ENCODE measurements around the gene NCS1.

NCS1 gene

DNA sequence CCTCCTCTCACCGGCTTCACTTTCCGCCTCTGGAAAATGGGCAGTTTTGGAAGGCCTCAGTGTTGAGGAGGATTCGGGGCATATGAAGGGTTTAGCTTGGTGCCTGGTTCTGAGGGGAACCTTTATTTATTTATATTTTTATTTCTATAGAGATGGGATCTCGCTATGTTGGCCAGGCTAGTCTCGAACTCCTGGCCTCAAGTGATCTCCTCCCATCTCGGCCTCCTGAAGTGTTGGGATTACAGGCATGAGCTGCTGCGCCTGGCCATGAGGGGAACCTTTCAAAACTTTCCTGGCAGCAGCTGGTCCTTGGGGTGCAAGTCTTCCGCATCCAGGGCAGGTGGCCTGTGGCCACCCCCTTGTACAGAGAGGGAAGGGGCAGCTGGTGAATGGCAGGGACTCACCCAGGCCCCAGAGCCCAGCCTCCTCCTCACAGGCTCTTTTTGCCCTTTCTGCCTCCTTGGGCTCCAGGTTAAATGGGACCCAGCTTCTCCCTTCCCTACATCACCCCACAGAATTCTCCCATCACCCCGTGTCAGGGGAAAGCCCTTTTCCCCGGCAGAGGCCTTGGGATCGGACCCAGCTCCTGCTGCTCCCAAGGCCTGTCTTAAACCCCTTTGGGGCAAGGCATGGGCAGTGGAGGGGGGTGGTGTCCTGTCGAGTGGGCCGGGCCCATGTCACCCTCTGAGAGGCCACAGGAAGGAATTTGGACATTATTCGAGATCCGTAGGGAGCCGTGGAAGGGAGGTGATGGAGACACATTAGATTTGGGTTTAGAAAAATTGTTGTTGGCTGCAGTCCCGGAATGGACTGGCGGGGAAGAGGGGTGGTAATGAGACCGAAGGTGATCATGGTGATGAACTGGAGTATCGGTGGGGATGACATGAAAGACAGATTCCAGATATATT is 5.9 kb downstream of the NCS1 start:
- DNase-seq: no peak

DNA sequence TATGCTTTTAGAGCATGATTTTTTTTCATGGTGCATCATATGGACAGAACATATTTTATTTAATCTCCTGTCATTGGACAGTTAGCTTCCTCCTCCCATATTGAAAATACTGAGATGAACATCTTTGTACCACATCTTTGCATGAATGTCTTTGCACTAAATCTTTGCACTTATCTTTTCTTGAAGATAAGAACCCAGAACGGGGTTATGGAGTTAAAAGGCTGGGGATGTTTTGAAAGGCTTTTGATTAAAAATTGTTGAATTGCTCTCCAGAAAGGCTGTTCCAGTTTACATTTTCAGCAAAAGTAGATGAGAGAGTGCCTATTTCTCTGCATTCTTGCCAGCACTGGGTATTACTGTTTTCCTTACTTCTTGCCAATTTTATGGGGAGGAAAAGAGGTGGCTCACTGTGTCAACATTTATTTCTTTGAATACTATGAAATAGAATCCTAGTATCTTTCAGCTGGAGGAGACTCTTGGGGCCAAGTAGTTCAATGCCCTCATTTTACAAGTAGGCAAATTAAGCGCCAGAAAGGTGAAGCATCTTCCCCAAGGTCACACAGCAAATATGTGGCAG is 7.2 kb downstream of the NCS1 start:
- DNase-seq: no peak

DNA sequence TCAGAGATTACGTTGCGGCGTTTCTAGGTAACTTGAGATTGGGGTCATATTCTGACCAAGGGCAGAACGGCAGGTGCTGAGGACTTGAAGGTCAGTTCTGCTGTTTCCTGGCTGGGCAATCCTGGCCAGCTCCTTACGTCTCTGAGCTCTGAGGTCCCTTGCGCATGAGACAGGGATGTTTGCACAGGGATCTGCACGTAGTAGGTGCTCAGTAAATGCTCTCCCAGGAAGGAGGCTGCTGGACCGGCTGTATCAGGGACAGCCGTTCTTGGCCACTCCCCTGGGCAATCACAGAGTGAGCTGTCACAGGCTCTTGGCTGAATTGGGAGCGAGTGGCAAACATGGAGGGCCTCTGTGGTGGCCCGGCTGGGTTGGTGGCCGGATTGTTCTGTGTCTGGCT is 8.3 kb downstream of the NCS1 start:
- no peak for DNase-seq

DNA sequence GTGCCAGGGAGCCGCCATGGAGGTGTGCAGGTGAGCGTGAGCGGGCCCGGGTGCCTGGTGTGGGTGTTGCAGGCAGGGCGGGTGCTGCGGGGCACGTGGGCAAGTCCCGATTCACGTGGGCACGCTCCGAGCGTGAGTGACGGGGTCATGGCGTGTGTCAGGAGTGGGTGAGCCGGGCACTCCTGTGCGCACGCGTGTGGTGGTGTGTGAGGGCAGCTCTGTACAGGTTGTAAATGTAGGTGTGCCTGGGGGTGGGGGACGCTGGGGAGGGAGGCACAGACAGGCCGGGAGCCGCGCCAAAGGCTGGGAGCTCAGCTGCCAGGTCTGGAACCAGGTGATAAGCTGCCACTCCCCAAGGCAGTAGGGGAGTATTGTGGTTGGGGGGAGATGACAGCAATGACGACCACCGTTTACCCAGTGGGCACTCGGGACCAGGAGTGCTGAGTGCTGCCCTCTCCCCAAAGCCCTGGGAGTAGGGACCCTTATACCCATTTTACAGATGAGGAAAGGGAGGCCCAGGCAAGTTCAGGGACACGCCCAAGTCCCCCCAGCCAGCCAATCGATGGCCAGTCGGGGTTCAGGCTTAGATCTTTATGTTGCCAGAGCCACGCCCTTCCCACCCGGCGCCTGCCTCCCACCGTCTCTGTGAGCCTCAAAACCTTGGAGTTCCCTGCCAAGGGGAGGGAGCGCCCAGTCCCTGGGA is 9.6 kb downstream of the NCS1 start:
- no peak for DNase-seq

DNA sequence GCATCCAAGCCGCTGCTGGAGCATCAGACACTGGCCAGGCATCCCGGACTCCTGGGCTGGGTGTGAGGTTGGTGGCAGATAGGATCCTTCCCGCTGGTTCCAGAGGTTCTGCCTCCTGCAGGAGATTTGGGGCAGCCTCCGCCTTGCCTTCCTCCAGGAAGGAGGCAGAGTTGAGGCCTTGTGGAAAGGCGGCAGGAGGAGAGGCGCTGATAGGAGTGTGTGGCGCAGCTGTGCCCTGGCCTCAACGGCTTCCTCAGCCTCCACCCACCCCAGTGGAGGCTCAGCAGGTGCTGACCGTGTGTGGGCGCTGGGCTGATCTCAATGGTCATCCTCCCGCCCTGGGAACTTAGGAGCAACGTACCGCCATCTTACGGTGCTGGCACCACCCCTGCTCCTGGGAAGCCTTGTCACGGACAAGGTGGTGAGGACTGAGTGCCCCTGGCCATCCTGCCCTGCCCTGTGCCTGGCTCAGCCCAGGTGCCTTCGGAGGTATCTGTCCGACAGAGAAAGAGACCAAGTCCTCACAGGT is 10.2 kb downstream of the NCS1 start:
- no peak for DNase-seq

- no peak for DNase-seq
Measured at GRCh38 chr9:130183133-130183762, 11.0 kb downstream of the NCS1 start.

DNA sequence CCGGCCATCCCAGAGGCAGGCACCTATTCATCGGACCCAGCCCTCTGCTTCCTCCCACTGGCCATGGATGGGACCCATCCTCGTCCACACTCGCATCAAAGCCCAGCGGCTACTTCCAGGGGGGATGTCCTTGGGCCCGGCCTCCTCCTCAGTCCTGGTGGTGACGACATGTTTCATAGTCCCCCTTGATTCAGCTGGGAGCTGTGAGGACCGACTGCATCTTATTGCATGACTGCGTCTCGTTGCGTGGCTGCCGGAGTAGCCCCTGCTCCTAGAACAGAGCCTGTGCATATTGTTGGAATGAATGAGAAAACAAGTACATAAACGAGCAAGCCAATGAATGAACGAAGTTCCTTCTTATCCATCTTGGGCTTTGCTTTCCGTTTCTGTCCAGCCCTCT is 12.8 kb downstream of the NCS1 start:
- DNase-seq: no peak

DNA sequence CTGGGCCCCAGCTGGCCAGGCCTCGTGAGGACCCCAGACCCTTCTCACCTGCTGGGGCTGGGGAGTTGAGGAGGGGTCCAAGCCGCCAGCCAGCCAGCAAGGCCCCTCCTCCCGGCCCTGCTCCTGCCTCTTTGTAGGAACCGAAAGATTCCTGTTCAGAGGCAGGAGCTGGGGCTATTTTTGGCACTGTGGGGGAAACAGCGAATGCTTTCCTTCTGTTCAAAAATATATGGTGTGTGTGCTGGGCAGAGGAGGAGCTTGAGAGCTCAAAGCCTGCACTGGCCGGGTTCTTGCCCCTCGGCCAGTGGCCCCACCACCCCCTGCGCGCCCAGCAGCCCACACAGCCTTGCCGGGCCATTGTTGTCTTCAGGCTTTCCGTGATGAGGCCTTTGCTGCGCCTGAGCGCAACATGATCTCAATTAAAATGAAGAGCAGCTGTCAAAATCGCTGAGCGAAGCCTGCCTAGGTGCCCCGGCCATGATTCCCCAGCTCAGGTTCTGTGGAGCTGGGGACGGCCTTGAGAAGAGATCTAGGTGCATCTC is 13.4 kb downstream of the NCS1 start:
- DNase-seq: no peak

DNA sequence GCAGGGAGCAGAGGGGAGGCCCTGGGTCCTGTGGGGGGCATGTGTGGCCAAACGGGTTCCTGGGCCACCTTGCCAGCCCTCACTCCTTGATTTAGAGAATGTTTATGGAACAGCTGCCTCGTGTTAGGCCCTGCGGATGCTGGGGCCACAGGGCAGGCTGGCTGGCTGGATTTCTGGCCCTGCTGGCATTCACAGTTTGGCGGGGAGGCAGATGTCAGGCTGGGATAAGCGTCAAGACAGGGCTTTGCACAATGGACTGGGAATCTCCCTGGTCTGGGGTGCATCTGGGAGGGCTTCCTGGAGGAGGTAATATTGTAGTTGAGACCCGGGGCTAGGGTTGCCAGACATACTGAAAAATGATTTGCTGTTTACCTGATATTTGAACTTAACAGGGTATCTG is 13.8 kb downstream of the NCS1 start:
- no peak for DNase-seq

GRCh38 chr9:130186839-130187522 is 14.8 kb downstream of the NCS1 start:
- DNase-seq: no peak

- no peak for DNase-seq
Measured at GRCh38 chr9:130187523-130187846, 15.3 kb downstream of the NCS1 start.

DNA sequence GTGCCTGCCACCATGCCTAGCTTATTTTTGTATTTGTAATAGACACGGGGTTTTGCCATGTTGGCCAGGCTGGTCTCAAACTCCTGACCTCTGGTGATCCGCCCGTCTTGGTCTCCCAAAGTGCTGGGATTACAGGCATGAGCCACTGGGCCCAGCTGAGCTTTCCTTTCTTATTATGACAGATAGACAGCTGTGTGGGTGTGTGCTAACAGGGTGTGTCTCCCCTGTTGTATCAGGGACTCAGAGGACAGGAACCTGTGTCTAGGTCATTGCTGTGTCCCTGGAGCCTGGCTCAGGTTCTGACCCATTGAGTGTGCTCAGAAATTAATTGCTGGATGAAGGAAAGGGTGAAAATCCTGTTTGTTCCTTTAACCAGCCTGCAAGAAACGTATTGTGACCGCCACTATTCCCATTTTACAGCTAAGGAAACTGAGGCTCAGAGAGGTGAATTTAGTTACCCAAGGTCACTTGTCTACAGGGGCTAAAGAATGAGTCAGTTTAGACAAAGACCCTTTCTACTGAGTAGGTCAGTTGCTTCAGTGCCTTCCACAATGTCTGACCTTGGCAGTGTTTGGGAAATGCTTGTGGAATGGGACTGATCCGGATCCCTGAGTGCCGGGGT is 16.8 kb downstream of the NCS1 start:
- DNase-seq: no peak

DNA sequence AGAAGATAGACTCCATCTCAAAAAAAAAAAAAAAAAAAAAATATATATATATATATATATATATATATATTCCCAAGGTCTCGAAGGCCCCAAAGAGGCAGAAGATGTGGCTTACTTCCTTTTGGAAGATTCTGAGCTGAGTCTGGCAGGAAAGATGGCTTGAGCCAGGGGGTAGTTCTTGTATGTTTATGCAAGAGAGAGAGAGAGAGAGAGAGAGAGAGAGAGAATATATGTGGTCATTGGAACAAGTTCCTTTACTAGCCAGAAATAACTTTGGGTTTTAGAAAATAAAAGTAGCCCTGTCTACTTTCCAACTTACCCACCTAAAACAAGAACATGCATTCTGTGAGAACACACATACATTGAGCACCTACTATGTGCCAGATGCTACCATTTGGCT is 17.6 kb downstream of the NCS1 start:
- no peak for DNase-seq

DNA sequence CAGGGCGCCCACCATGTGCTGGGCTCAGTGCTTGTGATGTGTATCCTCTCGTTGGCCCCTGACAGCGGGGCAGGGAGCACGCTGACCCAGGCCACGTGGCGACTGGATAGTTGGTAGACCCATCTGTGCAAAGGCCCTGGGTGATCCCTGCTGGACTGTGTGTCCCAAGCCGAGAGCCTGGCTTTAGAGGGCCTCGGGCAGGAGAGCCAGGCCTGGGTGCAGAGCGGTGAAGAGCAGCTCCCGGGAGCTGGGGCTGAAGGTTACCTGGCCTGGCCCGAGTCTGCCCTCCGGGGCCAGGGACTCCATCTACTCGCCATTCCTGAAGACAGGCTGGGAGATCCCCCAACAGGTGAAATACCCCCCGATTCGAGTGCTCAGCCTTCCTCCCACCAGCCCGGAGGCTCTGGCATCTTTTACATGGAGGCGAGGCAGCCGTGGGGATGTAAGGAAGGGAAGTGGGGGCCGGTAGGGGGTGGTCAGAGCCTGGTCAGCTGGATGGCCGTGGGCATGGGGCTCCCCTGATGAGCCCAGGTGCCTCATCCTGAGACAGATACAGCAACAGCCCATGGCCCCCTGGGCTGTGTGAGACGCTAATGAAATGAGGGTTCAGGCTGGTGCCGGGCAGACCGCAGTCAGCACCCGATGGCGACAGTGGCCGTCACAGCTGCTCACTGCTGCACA is 19.0 kb downstream of the NCS1 start:
- DNase-seq: no peak

DNA sequence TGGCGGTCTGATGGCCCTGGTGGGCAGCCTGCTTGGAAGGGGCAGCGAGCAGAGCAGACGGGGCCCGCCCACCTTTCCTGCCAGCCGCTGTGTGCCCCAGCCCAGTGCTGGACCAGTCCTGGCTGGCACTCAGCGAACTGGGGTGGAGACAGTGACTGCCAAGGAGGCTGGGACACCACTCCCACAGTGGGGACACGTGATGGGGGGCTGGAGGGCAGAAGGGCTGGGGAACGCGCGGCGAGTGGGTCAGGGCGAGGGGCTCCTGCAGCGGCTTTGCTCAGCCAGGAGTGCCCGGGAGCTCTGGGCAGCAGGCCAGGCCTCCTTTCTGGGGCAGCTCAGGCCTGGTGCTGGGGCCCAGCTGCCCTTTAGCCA is 19.5 kb downstream of the NCS1 start:
- no peak for DNase-seq

DNA sequence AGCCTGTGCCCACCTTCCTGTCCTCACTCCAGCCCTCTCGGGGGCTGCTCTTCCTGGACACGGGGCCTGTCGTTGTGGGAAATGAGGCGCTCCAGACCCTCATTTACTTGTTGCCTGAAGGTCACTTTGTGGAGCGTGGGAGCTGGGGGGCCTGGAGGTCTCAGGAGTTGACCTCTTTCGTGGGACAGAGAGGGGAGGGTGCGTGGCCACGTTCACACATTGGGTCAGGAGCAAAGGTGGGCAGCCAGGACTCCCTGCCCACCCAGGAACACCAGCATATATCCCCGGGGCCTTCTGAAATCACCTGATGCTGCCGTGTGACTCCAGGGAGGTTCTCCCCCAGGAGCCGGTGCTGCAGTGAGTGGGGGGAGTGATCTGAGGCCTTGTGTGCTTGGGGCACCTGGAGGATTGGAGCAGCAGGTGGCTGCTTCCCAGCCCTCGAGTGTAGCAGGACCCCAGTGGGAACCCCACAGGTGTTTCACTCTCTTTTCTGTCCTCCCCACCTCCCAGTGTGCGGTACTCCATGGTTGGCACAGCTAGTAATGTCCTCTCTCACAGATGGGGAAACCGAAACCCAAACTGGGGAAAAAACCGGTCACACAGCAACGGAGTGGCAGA is 20.3 kb downstream of the NCS1 start:
- no peak for DNase-seq

DNA sequence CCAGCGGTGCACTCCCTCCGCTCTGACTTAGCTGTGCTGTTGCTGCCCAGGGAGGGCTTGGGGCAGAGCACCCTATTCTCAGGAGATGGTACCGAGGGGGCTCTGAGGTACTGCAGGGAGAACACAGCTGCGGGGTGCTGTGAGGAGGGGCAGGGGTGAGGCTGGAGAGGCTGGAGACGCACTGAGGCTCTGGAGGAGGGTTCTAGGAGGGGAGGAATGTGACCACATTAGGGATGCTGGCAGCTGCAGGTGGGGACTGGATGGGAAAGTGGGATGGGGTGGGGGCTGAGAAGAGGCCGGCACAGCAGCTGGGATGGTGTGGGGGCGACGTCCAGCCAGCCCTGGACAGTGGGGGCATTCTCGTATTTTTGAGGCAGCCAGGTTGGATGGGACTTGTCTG is 20.9 kb downstream of the NCS1 start:
- DNase-seq: no peak

GRCh38 chr9:130193531-130194377 is 21.6 kb downstream of the NCS1 start:
- DNase-seq: no peak

GRCh38 chr9:130194378-130194932 is 22.3 kb downstream of the NCS1 start:
- DNase-seq: no peak

GRCh38 chr9:130195638-130196037 is 23.4 kb downstream of the NCS1 start:
- DNase-seq: no peak
